GM12892 (cell line): ENCODE measurements around the gene SDF2L1.

ENCODE experiments used
- POLR2A ChIP-seq: IDR thresholded peaks from 2 replicates; pipeline ENCODE4 v1.6.1; 2011; ENCODE audit warnings: low read depth, low read length, control low read depth
- POLR2AphosphoS5 ChIP-seq: IDR thresholded peaks from 2 replicates; pipeline ENCODE4 v1.6.1; 2011; ENCODE audit warnings: low read depth, low read length, control low read depth

DNA sequence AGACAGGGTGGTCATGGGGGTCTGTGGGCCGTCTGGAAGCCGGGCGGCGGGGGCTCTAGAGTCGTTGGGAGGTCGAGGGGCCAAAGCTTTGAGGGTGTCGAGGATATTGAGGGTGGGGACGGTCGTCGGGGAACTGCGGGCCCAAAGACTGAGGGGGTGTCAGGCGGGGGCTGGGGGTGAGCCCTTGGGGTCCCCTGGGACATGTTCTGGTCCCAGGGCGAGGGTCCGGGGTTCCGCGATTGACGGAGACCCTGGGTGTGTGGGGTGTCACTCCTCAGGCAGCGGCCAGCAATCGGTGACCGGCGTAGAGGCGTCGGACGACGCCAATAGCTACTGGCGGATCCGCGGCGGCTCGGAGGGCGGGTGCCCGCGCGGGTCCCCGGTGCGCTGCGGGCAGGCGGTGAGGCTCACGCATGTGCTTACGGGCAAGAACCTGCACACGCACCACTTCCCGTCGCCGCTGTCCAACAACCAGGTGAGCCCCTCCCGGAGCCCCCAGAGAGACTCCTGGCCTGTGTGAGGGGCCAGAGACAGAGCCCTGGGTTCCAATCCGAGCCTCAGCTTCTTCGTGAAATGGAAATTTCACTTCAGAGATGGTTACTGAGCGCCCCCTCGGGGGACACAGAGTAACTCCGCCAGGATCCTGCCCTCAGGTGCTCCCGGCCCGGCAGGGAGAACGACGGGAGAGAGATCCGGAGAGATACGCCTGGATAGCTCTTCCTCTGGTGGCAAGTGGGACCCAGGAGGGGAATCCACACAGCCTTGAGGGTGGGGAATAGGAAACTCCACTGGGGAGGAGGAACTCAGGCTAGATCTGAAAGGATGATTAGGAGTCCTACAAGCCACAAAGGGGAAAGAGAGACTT lies 714 bp downstream of the SDF2L1 start:
- TF ChIP-seq POLR2A: no peak
- TF ChIP-seq POLR2AphosphoS5: no peak
